MG63 (cell line): ENCODE measurements around the gene VIPR2. TPM values are rescaled to one million over a fixed set of nuclear protein-coding genes. Genes with fewer than 3 reads are reported as not detected.
"Not testable (repeated sequence)": the region's sequence is repeated elsewhere in the genome, so short reads cannot be mapped to it uniquely, and the experiment has no call there.

Experiments
- DNase-seq: peaks from one replicate; pipeline ENCODE4 v3.0.0-alpha.2; 2020
- H3K27me3 ChIP-seq: fragments of 250-450 bp; sonication (Bioruptor Pico); 2 replicates; pipeline ENCODE4 v1.5.1; 2020; ENCODE audit warnings: mild to moderate bottlenecking, moderate library complexity
- H3K36me3 ChIP-seq: fragments of 250-450 bp; sonication (Bioruptor Pico); 2 replicates; pipeline ENCODE4 v1.5.1; 2020; ENCODE audit warnings: mild to moderate bottlenecking, moderate library complexity
- H3K4me3 ChIP-seq: fragments of 250-450 bp; sonication (Bioruptor Pico); 2 replicates; pipeline ENCODE4 v1.5.1; 2020; ENCODE audit warnings: mild to moderate bottlenecking, moderate library complexity
- H3K9me3 ChIP-seq: fragments of 250-450 bp; sonication (Bioruptor Pico); 2 replicates; pipeline ENCODE4 v1.5.1; 2020; ENCODE audit warnings: mild to moderate bottlenecking, moderate library complexity
- total RNA-seq: library from RNA; depleted of rRNA; stranded (reverse); fragments of >200 nt; shearing (Covaris generic); gene quantifications from 2 replicates; pipeline ENCODE4 v1.2.3, GENCODE V29; 2014; ENCODE audit warnings: low replicate concordance

The VIPR2 gene
- total RNA-seq, 1 experiment from 2014 or later = not detected

GRCh38 chr7:159130820-159131219, 13.8 kb downstream of the VIPR2 start:
- H3K27me3 ChIP-seq = peaks cover 2% of the 10 kb centered on the region; the same call in 1 of the 2 replicates
- no peak overlapping the region for H3K4me3 ChIP-seq
- H3K36me3 ChIP-seq = no peaks in the 10 kb centered on the region
- H3K9me3 ChIP-seq = no peaks in the 10 kb centered on the region
- no peak for DNase-seq

DNA sequence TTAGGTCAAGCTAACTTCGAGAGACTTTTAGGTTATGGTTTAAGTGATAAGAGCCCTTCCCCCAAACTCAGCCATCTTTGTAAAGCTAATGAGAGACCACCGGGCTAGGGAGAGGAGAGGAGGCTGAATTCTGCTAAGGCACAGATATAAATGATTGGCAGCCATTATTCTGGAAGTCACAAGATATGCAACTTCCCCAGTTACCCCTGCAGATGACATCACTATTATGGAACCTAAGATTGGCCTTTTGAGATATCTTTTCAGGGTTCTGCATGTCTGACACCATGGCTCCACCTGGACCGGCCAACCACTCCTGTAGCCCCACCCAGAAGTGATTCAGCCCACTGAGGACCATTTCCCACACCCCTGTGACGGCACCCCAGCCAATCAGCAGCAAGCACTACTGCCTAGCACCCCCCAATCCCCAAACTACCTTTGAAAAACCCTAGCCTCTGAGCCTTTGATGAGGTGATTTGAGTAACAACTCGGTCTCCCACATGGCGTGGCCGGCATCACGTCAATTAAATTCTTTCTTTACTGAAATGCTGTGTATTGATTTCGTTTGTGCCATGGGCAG, 14.4 kb downstream of the VIPR2 start:
- Histone ChIP-seq H3K9me3 (no peaks in the 10 kb centered on the region), H3K27me3 (peaks cover 2% of the 10 kb centered on the region; the same call in 1 of the 2 replicates), H3K36me3 (no peaks in the 10 kb centered on the region), H3K4me3 (no peak overlapping the region)
- no peak for DNase-seq

GRCh38 chr7:159128767-159129166, 15.9 kb downstream of the VIPR2 start:
- no peak for DNase-seq
- Histone ChIP-seq H3K36me3 (no peaks in the 10 kb centered on the region), H3K4me3 (no peak overlapping the region), H3K27me3 (peaks cover 2% of the 10 kb centered on the region; the same call in 1 of the 2 replicates), H3K9me3 (no peaks in the 10 kb centered on the region)

DNA sequence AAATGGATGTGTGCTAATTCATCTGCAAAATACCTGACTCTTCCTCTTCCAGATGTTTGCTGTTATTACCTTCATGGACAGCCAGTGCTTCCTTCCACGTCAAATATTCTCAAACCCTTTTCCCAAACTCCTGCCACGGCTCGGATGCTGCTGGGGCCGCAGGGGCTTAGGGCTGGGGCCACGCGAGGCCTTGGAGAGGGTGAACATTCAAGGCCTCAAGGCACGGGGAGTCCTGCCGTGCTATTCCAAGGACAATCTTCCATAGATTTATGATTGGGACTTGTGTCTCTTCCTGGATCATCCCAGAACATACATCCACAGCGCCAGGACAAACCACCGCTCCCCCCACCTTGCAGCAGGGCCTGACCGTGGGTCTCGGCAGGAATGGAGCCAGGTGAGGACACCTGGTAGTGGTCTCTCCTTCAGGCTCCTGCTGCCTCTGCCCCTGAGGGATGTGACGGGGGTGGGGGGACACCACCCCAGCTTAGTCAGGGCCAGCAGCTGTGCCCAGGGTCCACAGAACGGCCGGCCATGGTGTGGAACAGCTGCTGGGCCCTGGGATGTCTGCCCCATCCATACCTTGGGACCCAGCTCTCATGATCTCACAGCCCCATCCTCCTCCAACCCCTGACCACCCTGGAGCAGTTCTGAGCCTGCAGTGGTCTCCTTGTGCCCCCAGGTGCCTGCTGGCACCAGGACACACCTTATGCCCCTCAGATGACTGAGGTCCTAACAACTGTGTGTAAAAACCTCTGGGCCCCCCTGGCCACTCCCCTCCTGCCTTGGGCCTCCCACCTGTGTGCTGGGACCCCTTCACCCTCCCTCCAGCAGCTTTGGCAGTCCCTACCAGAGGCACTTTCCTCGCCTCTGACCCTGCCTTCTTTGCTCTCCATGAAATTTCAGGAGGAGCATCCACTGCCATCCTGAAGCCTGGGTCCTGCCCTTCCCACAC, 16.7 kb downstream of the VIPR2 start:
- H3K4me3 ChIP-seq = no peak overlapping the region
- H3K27me3 ChIP-seq = peaks cover 2% of the 10 kb centered on the region; the same call in 1 of the 2 replicates

DNA sequence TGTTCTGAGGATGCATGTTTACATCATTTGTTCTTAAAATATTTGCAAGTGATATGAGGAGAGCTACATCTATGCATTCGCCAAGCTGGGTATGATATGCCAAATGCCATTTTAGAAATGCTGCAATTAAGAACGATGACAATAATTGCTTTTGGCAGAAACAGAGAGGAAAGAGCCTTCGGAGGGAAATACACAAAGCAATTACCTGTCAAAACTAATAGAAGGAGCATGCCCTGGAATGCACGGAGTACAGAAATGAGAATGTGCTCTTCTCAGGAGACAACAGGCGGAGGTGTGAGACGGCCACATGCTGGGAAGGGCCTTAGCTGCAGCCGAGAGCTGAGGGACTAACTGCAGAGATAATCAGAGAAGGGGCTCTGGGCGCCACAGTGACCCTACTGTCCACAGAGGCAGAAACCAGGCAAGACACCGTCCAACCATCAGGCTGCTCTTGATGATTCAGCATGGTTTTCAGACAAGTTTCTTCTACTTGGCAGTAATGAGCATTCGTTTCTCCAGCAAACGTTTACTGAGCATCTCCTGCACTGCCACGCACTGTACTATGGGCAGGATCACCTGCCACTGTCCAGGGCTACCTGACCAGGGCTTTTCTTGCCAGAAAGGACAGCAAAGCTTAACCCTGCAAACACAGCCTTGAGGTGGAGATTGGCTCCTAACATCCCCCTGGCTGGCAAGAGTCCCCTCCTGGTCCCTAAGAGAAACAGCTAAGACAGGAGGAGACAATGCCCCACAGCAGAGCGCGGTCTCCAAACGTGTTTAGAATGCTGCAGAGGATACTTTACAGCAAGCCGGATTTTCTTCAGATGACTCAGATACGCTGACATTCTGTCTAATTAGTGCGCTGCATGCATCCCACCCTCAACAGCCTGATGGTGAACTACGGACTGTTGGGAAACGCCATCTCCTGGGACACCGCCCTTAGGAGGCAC, 18.1 kb downstream of the VIPR2 start:
- Histone ChIP-seq H3K4me3 (no peak overlapping the region), H3K27me3 (peaks cover 2% of the 10 kb centered on the region; the same call in 1 of the 2 replicates), H3K9me3 (no peaks in the 10 kb centered on the region), H3K36me3 (no peaks in the 10 kb centered on the region)
- no peak for DNase-seq

More for the DNA sequence above, 16.7 kb downstream of the VIPR2 start:
- DNase-seq = no peak
- H3K9me3 ChIP-seq = no peaks in the 10 kb centered on the region
- no peaks in the 10 kb centered on the region for H3K36me3 ChIP-seq

DNA sequence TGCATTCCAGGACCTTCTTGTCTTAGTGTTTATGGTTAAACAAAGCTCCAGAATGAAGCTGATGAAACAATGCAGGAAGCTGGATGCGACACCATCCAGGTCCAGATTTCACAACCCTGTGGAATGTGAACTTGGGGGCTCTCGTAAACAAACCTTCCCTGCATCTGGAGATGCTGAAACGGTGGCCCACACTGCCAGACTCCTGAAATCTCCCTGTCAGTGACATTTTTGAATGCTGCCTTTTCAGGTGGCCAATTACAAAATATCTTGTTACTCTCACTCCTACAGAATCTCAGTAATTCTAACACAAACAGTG, 18.8 kb downstream of the VIPR2 start:
- no peaks in the 10 kb centered on the region for H3K9me3 ChIP-seq
- no peak overlapping the region for H3K4me3 ChIP-seq
- H3K27me3 ChIP-seq = peaks cover 2% of the 10 kb centered on the region; the same call in 1 of the 2 replicates
- DNase-seq = no peak
- no peaks in the 10 kb centered on the region for H3K36me3 ChIP-seq

GRCh38 chr7:159125104-159125954, 19.3 kb downstream of the VIPR2 start:
- Histone ChIP-seq H3K4me3 (no peak overlapping the region), H3K36me3 (no peaks in the 10 kb centered on the region), H3K9me3 (no peaks in the 10 kb centered on the region), H3K27me3 (peaks cover 2% of the 10 kb centered on the region; the same call in 1 of the 2 replicates)
- DNase-seq = no peak

- H3K27me3 ChIP-seq, H3K4me3 ChIP-seq, H3K36me3 ChIP-seq, H3K9me3 ChIP-seq, DNase-seq: not testable (repeated sequence)
These were observed 20.9 kb downstream of the VIPR2 start for GRCh38 chr7:159123793-159124192.

DNA sequence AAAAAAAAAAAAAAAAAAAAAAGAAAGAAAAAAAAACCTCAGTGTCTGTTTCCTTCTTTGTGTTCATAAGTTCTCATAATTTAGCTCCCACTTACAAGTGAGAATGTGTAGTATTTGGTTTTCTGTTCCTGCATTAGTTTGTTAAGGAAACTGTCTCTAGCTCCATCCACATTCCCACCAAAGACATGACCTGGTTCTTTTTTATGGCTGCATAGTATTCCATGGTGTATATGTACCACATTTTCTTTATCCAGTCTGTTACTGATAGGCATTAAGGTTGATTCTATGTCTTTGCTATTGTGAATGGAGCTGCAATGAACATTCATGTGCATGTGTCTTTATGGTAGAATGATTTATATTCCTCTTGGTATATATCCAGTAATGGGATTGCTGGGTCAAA, 21.4 kb downstream of the VIPR2 start:
- not testable (repeated sequence) for H3K9me3 ChIP-seq, H3K27me3 ChIP-seq, DNase-seq, H3K36me3 ChIP-seq, H3K4me3 ChIP-seq

DNA sequence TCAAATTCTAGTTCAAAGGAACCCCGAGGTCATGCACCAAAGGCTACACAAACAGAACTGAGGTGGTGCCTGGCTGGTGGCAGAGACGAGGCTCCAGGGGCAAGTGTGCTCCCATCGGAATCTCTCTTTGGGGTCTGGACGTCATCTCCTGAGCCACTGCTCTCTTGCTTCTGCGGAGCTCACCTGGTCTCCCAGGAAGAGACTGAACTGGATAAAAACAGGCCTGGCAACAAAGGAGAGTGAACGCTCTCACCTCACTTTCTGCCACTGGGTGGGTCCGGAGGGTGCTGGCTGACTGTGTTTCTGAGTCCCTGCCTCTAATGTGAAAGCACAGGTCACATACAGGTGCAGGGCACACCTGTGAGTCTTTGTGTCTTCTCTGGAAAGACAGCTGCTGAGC, 22.4 kb downstream of the VIPR2 start:
- no peak overlapping the region for H3K4me3 ChIP-seq
- peaks cover 2% of the 10 kb centered on the region; the same call in 1 of the 2 replicates for H3K27me3 ChIP-seq
- DNase-seq = no peak
- H3K9me3 ChIP-seq = no peaks in the 10 kb centered on the region
- H3K36me3 ChIP-seq = no peaks in the 10 kb centered on the region

GRCh38 chr7:159121476-159121875, 23.2 kb downstream of the VIPR2 start:
- H3K36me3 ChIP-seq = no peaks in the 10 kb centered on the region
- no peaks in the 10 kb centered on the region; the same call in 1 of the 2 replicates for H3K27me3 ChIP-seq
- no peaks in the 10 kb centered on the region for H3K9me3 ChIP-seq
- no peak overlapping the region for H3K4me3 ChIP-seq
- no peak for DNase-seq

- no peak for DNase-seq
- Histone ChIP-seq H3K4me3 (no peak overlapping the region), H3K36me3 (no peaks in the 10 kb centered on the region), H3K9me3 (no peaks in the 10 kb centered on the region), H3K27me3 (no peaks in the 10 kb centered on the region; the same call in 1 of the 2 replicates)
These were observed 23.6 kb downstream of the VIPR2 start for GRCh38 chr7:159121068-159121467.

- no peak for DNase-seq
- Histone ChIP-seq H3K9me3 (no peaks in the 10 kb centered on the region), H3K36me3 (no peaks in the 10 kb centered on the region), H3K27me3 (no peaks in the 10 kb centered on the region; the same call in 1 of the 2 replicates), H3K4me3 (no peak overlapping the region)
These were observed 24.1 kb downstream of the VIPR2 start for GRCh38 chr7:159120540-159120919.

- no peaks in the 10 kb centered on the region for H3K36me3 ChIP-seq
- no peaks in the 10 kb centered on the region for H3K9me3 ChIP-seq
- DNase-seq = no peak
- H3K27me3 ChIP-seq = no peaks in the 10 kb centered on the region; the same call in 1 of the 2 replicates
- no peak overlapping the region for H3K4me3 ChIP-seq
These were observed 24.7 kb downstream of the VIPR2 start for GRCh38 chr7:159119851-159120539.

DNA sequence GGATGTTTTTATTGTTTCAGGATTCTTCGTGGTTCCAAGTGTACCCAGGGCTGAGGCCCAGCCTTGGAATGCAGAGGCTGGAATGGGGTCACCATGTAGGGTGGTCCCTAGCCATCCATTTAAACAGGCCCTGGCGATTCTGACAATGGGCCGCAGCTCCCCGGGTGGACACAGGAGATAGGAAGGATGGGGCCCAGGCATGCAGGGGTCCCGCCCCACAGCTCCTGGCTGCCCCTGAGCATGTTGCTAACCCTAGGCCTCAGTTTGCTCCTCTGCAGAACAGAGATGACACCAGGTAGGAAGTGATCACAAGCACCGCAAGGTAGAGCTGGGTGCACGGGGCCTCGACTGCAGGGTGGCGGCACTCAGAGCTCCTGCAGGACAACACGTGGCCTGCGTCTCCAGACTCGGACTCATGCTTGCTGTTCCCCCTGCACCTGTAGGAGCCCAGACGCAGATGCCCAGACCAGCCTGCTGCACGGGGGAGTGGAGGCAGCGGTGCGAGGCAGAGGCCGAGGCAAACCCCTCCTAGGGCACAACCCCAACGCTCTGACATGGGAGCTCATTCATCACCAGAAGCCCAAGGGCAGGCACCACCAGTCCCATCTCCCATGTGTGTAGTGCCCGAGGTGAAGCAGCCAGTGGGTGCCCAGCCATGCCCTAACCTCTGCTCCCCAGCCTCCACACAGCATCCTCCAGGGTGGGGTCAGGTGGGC, 25.5 kb downstream of the VIPR2 start:
- no peak overlapping the region for H3K4me3 ChIP-seq
- no peaks in the 10 kb centered on the region for H3K9me3 ChIP-seq
- H3K27me3 ChIP-seq = no peaks in the 10 kb centered on the region; the same call in 1 of the 2 replicates
- no peak for DNase-seq
- no peaks in the 10 kb centered on the region for H3K36me3 ChIP-seq
